Panc1 (cell line): ENCODE results near the gene MMP17.

ENCODE experiments used
- TF ChIP-seq, protein P1 (sequence below): fragments of 450-650 bp; IDR thresholded peaks from 2 replicates; pipeline ENCODE4 v1.5.1; 2017; ENCODE audit warnings: mild to moderate bottlenecking
- TF ChIP-seq, protein P2 (sequence below), 2 experiments: IDR thresholded peaks; 2 replicates each; pipeline ENCODE4 v1.6.1; 2011 to 2012; ENCODE audit warnings: low read depth in 2 of 2, control low read depth in 1 of 2, low read length in 1 of 2, mild to moderate bottlenecking in 1 of 2, moderate library complexity in 1 of 2; ENCODE audit not compliant: insufficient read depth in 1 of 2

DNA sequence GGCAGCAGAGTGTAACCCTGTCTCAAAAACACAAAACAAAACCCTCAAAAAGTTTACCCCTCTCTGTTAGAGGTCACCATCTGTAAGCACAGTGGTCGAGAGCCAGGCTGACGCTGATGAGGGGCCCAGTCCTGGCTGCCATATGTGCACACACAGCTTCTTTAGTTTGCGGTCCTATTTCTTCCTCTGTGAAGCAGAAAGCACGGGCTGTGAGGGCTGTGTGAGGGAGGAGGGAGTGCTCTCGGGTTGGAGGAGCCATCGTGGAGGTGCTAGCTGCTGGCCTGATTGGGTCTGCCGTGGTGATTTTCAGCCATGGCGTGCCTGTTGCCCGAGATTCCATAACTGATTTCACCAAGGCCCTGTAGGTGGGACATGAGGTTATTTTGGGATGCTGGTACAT lies 69.7 kb downstream of the MMP17 start:
- TF ChIP-seq, protein P1, sequence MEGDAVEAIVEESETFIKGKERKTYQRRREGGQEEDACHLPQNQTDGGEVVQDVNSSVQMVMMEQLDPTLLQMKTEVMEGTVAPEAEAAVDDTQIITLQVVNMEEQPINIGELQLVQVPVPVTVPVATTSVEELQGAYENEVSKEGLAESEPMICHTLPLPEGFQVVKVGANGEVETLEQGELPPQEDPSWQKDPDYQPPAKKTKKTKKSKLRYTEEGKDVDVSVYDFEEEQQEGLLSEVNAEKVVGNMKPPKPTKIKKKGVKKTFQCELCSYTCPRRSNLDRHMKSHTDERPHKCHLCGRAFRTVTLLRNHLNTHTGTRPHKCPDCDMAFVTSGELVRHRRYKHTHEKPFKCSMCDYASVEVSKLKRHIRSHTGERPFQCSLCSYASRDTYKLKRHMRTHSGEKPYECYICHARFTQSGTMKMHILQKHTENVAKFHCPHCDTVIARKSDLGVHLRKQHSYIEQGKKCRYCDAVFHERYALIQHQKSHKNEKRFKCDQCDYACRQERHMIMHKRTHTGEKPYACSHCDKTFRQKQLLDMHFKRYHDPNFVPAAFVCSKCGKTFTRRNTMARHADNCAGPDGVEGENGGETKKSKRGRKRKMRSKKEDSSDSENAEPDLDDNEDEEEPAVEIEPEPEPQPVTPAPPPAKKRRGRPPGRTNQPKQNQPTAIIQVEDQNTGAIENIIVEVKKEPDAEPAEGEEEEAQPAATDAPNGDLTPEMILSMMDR, result no peak
- TF ChIP-seq, protein P2, sequence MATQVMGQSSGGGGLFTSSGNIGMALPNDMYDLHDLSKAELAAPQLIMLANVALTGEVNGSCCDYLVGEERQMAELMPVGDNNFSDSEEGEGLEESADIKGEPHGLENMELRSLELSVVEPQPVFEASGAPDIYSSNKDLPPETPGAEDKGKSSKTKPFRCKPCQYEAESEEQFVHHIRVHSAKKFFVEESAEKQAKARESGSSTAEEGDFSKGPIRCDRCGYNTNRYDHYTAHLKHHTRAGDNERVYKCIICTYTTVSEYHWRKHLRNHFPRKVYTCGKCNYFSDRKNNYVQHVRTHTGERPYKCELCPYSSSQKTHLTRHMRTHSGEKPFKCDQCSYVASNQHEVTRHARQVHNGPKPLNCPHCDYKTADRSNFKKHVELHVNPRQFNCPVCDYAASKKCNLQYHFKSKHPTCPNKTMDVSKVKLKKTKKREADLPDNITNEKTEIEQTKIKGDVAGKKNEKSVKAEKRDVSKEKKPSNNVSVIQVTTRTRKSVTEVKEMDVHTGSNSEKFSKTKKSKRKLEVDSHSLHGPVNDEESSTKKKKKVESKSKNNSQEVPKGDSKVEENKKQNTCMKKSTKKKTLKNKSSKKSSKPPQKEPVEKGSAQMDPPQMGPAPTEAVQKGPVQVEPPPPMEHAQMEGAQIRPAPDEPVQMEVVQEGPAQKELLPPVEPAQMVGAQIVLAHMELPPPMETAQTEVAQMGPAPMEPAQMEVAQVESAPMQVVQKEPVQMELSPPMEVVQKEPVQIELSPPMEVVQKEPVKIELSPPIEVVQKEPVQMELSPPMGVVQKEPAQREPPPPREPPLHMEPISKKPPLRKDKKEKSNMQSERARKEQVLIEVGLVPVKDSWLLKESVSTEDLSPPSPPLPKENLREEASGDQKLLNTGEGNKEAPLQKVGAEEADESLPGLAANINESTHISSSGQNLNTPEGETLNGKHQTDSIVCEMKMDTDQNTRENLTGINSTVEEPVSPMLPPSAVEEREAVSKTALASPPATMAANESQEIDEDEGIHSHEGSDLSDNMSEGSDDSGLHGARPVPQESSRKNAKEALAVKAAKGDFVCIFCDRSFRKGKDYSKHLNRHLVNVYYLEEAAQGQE (IDR thresholded peaks at IDR 0.05; ENCODE audit: insufficient read depth in 1 of 2, low read depth in 2 of 2, low read length in 1 of 2), result no peak
